Measurements from ENCODE around the gene AK8.

DNA sequence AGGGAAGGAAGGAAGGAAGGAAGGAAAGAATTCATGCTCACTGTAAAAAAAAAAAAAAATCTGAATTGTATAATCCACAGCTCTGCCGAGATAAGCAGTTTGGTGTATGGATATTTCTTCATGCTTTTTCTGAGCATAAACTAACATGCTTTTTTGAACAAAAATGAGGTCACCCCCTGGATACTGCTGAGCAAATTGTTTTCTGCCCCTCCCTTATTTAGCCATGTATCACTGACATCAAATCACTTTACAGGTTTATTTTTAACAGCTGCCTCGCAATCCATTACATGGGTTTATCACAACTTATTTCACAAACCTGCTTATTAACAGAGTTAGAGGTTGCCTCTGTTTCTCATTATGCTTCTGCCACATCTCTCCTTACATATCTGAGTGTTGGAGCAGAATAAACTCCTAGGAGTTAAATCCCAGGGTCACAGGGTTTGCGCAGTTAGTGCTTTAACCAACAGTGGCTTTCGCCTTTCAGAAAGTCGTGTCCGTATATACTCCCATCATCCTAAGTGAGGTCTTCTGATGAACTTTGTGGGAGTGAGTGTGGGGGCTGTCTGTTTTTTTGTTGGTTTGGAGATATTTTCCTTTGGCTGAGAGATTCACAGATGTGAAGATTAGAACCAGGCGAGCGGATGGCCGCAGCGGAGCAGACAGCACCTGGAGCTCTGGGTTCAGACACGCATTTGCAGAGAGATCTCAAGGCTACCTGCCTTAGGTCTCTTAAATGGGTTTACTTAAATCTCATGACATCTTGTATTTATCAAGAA lies 57.7 kb downstream of the AK8 start:
- TF ChIP-seq CTCF (IDR thresholded peaks at IDR 0.05), result no peak
- TF ChIP-seq POLR2A (IDR thresholded peaks at IDR 0.05), result no peak
